Testis (tissue), 3 donors: ENCODE results near the gene RBM15. TPM values are rescaled to one million over a fixed set of nuclear protein-coding genes. Genes with fewer than 3 reads are reported as not detected.

Source experiments
- DNase-seq: peaks from one replicate; pipeline ENCODE4 v3.0.0-alpha.2; 2019
- H3K27ac ChIP-seq, 2 donors: fragments of 200-600 bp; sonication (generic); one replicate each; pipeline ENCODE4 v1.5.1; 2019
- H3K27me3 ChIP-seq: fragments of 200-600 bp; sonication (generic); one replicate; pipeline ENCODE4 v1.5.1; 2019
- H3K36me3 ChIP-seq: fragments of 200-600 bp; sonication (generic); one replicate; pipeline ENCODE4 v1.5.1; 2017; ENCODE audit warnings: low read depth; ENCODE audit errors: missing control alignments
- H3K4me1 ChIP-seq: fragments of 200-600 bp; sonication (generic); one replicate; pipeline ENCODE4 v1.5.1; 2019
- H3K4me3 ChIP-seq, 2 donors: fragments of 200-600 bp; sonication (generic); one replicate each; pipeline ENCODE4 v1.5.1; 2017 to 2019
- H3K9me3 ChIP-seq: fragments of 200-600 bp; sonication (generic); one replicate; pipeline ENCODE4 v1.5.1; 2017
- CTCF ChIP-seq, 3 experiments: fragments of 450-650 bp in 2 of 3; fragments of 200-600 bp in 1 of 3; sonication (generic) in 1 of 3; IDR thresholded peaks; one replicate each; pipeline ENCODE4 v1.5.1; 2016 to 2019; ENCODE audit warnings: antibody characterized with exemption in 3 of 3, mild to moderate bottlenecking in 2 of 3, moderate library complexity in 1 of 3
- POLR2A ChIP-seq: fragments of 450-650 bp; IDR thresholded peaks from one replicate; pipeline ENCODE4 v1.6.1; 2017; ENCODE audit warnings: antibody characterized with exemption, mild to moderate bottlenecking, moderate library complexity
- WGBS, 2 donors: methylation state at CpG; one replicate each; pipeline ENCODE4 v1.1.5; 2018; 5-methylcytosine and 5-hydroxymethylcytosine counted together
- intact Hi-C: fragments of 100-400 bp; cut with DNase I; formaldehyde crosslinking; loops from one replicate; pipeline ENCODE4 v1.15.1; 2023; ENCODE audit warnings: low total_unique reads
- polyA plus RNA-seq: library from polyadenylated mRNA; stranded (reverse); fragments of 350-450 nt; fragmentation: Illumina TruSeq; extraction: RNeasy Lipid Tissue Mini Kit (QIAGEN cat#74804); gene quantifications from one replicate; pipeline ENCODE4 v1.2.3, GENCODE V29; 2014; ENCODE audit warnings: low read depth, low replicate concordance; ENCODE audit not compliant: insufficient read depth
- total RNA-seq, 2 donors: library from RNA; depleted of rRNA; stranded (reverse); fragments of >200 nt; gene quantifications; one replicate each; pipeline ENCODE4 v1.2.3, GENCODE V29; 2016

The RBM15 gene
- total and polyA plus RNA-seq, 3 donors from 2014 or later, result 22.2 to 80.2 (median 72.8) TPM

GRCh38 chr1:110393691-110394492, 54.7 kb downstream of the RBM15 start:
- H3K4me1 ChIP-seq, result no peaks in the 10 kb centered on the region
- H3K4me3 ChIP-seq, result no peak overlapping the region
- WGBS, 2 donors, result 79 to 82% methylated on average over 3 of the region's 3 CpGs
- DNase-seq, result no peak
- TF ChIP-seq CTCF (IDR thresholded peaks at IDR 0.05) (no peak), POLR2A (no peak)
- no peaks in the 10 kb centered on the region for H3K9me3 ChIP-seq
- intact Hi-C loops, result no loop called here
- no peaks in the 10 kb centered on the region for H3K36me3 ChIP-seq
- H3K27ac ChIP-seq, result no peak overlapping the region
- no peaks in the 10 kb centered on the region for H3K27me3 ChIP-seq

- Histone ChIP-seq H3K9me3 (no peaks in the 10 kb centered on the region), H3K4me1 (no peaks in the 10 kb centered on the region), H3K36me3 (no peaks in the 10 kb centered on the region), H3K27me3 (no peaks in the 10 kb centered on the region), H3K27ac (no peak overlapping the region), H3K4me3 (no peak overlapping the region)
- no peak for TF ChIP-seq CTCF (IDR thresholded peaks at IDR 0.05)
- TF ChIP-seq POLR2A, result no peak
- intact Hi-C loops, result no loop called here
- DNase-seq, result no peak
- WGBS, 2 donors, result 91 to 92% methylated on average over 3 of the region's 3 CpGs
These were observed 55.3 kb downstream of the RBM15 start for GRCh38 chr1:110394493-110394820.

Other genes starting within 250 kb of the RBM15 start
- gene UBL4B, start 226.9 kb upstream of the RBM15 start, total RNA-seq, result 10 to 100 TPM; 34.1 to 95.5 TPM
- gene UBL4B, start 226.9 kb upstream of the RBM15 start, polyA plus RNA-seq, result 105 TPM
- 1 to 10 TPM; 4.5 to 5.3 TPM for gene SLC6A17, start 188.9 kb upstream of the RBM15 start, total RNA-seq
- 3.6 TPM for gene SLC6A17, start 188.9 kb upstream of the RBM15 start, polyA plus RNA-seq
- 10 to 100 TPM; 21.7 to 24.8 TPM for gene KCNC4, start 129.1 kb upstream of the RBM15 start, total RNA-seq
- 9.5 TPM for gene KCNC4, start 129.1 kb upstream of the RBM15 start, polyA plus RNA-seq
- gene SLC16A4, start 51.6 kb downstream of the RBM15 start, total RNA-seq, result 1 to 10 TPM; 5.8 to 8.2 TPM
- gene SLC16A4, start 51.6 kb downstream of the RBM15 start, polyA plus RNA-seq, result 17.4 TPM
- 10 to 100 TPM; 75.4 to 88.8 TPM for gene LAMTOR5, start 68.3 kb downstream of the RBM15 start, total RNA-seq
- gene LAMTOR5, start 68.3 kb downstream of the RBM15 start, polyA plus RNA-seq, result 179 TPM
- 10 to 100 TPM; 50.4 to 70.6 TPM for gene PROK1, start 111.8 kb downstream of the RBM15 start, total RNA-seq
- gene PROK1, start 111.8 kb downstream of the RBM15 start, polyA plus RNA-seq, result 85.5 TPM
- gene KCNA10, start 179.8 kb downstream of the RBM15 start, total RNA-seq, result under 1 TPM in 1 of 2 donors, not detected in 1; 0.50 TPM
- 0.21 TPM for gene KCNA10, start 179.8 kb downstream of the RBM15 start, polyA plus RNA-seq